Mesendoderm (in vitro differentiated cells): ENCODE measurements around the gene ATP13A4.

Source experiments
- DNase-seq: peaks from one replicate; pipeline ENCODE4 v3.0.0; 2013
- H2AK5ac ChIP-seq: 2 replicates; pipeline ENCODE4 v1.6.1; 2013; ENCODE audit warnings: low read length, inconsistent platforms
- H2BK120ac ChIP-seq: 2 replicates; pipeline ENCODE4 v1.6.1; 2013; ENCODE audit warnings: low read depth, mild to moderate bottlenecking, low read length, moderate library complexity, mixed read lengths
- H2BK15ac ChIP-seq: replicated peaks from 2 replicates; pipeline ENCODE4 v1.6.1; 2013; ENCODE audit warnings: low read depth, mild to moderate bottlenecking, moderate library complexity
- H2BK5ac ChIP-seq: 2 replicates; pipeline ENCODE4 v1.6.1; 2013; ENCODE audit warnings: low read length, inconsistent platforms
- H3K18ac ChIP-seq: 2 replicates; pipeline ENCODE4 v1.6.1; 2013; ENCODE audit warnings: mild to moderate bottlenecking, low read length, mixed read lengths
- H3K23ac ChIP-seq: one replicate; pipeline ENCODE4 v1.6.1; 2013; ENCODE audit warnings: low read length
- H3K27ac ChIP-seq: 2 replicates; pipeline ENCODE4 v1.5.1; 2013; ENCODE audit warnings: low read depth, mild to moderate bottlenecking, inconsistent platforms, low read length, moderate library complexity
- H3K27me3 ChIP-seq: 2 replicates; pipeline ENCODE4 v1.6.1; 2013; ENCODE audit warnings: low read length, control low read depth, mild to moderate bottlenecking, inconsistent platforms; ENCODE audit not compliant: insufficient read depth, poor library complexity
- H3K36me3 ChIP-seq: 2 replicates; pipeline ENCODE4 v1.6.1; 2013; ENCODE audit warnings: low read length, inconsistent platforms; ENCODE audit not compliant: control insufficient read depth, insufficient read depth
- H3K4ac ChIP-seq: one replicate; pipeline ENCODE4 v1.6.1; 2013; ENCODE audit warnings: low read depth, mild to moderate bottlenecking, low read length, moderate library complexity
- H3K4me1 ChIP-seq: 2 replicates; pipeline ENCODE4 v1.6.1; 2013; ENCODE audit warnings: low read depth, low read length, inconsistent platforms; ENCODE audit not compliant: control insufficient read depth
- H3K4me2 ChIP-seq: 2 replicates; pipeline ENCODE4 v1.6.1; 2013; ENCODE audit warnings: low read length
- H3K4me3 ChIP-seq: 2 replicates; pipeline ENCODE4 v1.5.1; 2013; ENCODE audit warnings: mild to moderate bottlenecking, low read length
- H3K56ac ChIP-seq: one replicate; pipeline ENCODE4 v1.6.1; 2013; ENCODE audit warnings: low read length
- H3K79me1 ChIP-seq: 2 replicates; pipeline ENCODE4 v1.6.1; 2013; ENCODE audit warnings: low read length, inconsistent platforms
- H3K79me2 ChIP-seq: 2 replicates; pipeline ENCODE4 v1.6.1; 2013; ENCODE audit warnings: mild to moderate bottlenecking, low read length; ENCODE audit not compliant: control insufficient read depth, insufficient read depth
- H3K9ac ChIP-seq: 2 replicates; pipeline ENCODE4 v1.6.1; 2013; ENCODE audit warnings: low read length, inconsistent platforms
- H4K5ac ChIP-seq: one replicate; pipeline ENCODE4 v1.6.1; 2013; ENCODE audit warnings: low read length
- H4K8ac ChIP-seq: one replicate; pipeline ENCODE4 v1.6.1; 2013; ENCODE audit warnings: low read depth, mild to moderate bottlenecking, control low read depth, low read length, moderate library complexity
- WGBS: extraction: QIAGEN DNeasy Blood & Tissue Kit; methylation state at CpG from one replicate; pipeline ENCODE4 v1.1.7; 2013; ENCODE audit warnings: low lambda C conversion rate, missing lambda C conversion rate; ENCODE audit not compliant: insufficient coverage; ENCODE audit errors: extremely low coverage; 5-methylcytosine and 5-hydroxymethylcytosine counted together

Gene ATP13A4

GRCh38 chr3:193586526-193586925, 31.8 kb upstream of the ATP13A4 start:
- H3K36me3 ChIP-seq, result no peaks in the 10 kb centered on the region
- H2BK15ac ChIP-seq, result no peak overlapping the region
- H3K27ac ChIP-seq, result no peak overlapping the region
- no peaks in the 10 kb centered on the region for H3K79me1 ChIP-seq
- no peak overlapping the region for H4K5ac ChIP-seq
- no peak overlapping the region for H2AK5ac ChIP-seq
- H3K9ac ChIP-seq, result no peak overlapping the region
- H3K79me2 ChIP-seq, result no peaks in the 10 kb centered on the region
- H3K27me3 ChIP-seq, result no peaks in the 10 kb centered on the region
- no peak overlapping the region for H3K23ac ChIP-seq
- H2BK5ac ChIP-seq, result no peak overlapping the region
- no peak overlapping the region for H3K56ac ChIP-seq
- H3K4me3 ChIP-seq, result no peak overlapping the region
- no peak overlapping the region for H3K18ac ChIP-seq
- H3K4me2 ChIP-seq, result no peak overlapping the region
- no peak overlapping the region for H4K8ac ChIP-seq
- no peaks in the 10 kb centered on the region for H3K4me1 ChIP-seq
- DNase-seq, result no peak
- H3K4ac ChIP-seq, result no peak overlapping the region
- H2BK120ac ChIP-seq, result no peak overlapping the region

DNA sequence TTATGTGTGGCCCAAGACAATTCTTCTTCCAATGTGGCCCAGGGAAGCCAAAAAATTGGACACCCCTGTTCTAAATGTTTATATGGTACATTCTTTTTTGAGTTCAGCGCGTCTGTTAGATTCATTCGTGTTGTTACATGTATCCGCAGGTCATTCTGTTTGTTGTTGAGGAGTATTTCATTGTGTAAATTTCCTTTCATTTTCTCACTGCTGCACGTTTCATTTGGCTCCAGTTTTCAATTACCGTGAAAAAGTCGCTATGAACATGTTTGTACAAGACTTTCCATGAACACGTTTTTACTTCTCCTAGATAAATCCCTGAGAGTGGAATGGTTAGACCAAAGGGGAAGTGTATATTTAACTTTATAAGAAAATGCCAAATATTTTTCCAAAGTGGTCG, 30.8 kb upstream of the ATP13A4 start:
- Histone ChIP-seq H3K27ac (no peak overlapping the region), H2AK5ac (no peak overlapping the region), H3K23ac (no peak overlapping the region), H4K5ac (no peak overlapping the region), H3K4me1 (no peaks in the 10 kb centered on the region), H3K4me2 (no peak overlapping the region), H3K79me2 (no peaks in the 10 kb centered on the region), H2BK15ac (no peak overlapping the region), H3K4me3 (no peak overlapping the region), H3K9ac (no peak overlapping the region), H3K18ac (no peak overlapping the region), H4K8ac (no peak overlapping the region), H3K79me1 (no peaks in the 10 kb centered on the region), H2BK120ac (no peak overlapping the region), H3K56ac (no peak overlapping the region), H3K36me3 (no peaks in the 10 kb centered on the region), H2BK5ac (no peak overlapping the region), H3K27me3 (no peaks in the 10 kb centered on the region), H3K4ac (no peak overlapping the region)
- no CpG with 5 or more reads among the region's 9 CpGs for WGBS
- DNase-seq, result no peak

DNA sequence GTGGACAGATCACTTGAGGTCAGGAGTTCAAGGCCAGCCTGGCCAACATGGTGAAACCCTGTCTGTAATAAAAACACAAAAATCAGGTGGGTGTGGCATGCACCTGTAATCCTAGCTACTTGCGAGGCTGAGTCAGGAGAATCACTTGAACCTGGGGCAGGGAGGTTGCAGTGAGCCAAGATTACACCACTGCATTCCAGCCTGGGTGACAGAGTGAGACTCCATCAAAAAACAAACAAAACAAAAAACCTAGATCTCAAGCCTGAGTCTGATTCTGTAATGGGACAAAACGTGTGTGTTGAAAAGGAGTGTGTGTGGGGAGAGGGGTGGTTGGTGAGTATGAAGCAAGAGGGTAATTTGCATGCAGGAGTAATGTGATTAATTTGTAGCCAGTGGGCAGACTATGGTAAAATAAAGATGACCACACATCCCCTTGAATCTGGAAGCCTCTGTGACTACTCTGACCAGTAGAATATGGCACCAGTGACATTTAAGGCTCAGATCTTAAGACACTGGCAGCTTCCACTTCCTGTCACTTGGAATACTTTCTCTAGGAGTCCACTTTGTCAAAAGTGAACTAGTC, 19.9 kb upstream of the ATP13A4 start:
- no peak overlapping the region for H3K4me2 ChIP-seq
- H3K79me1 ChIP-seq, result no peaks in the 10 kb centered on the region
- H3K4me1 ChIP-seq, result no peaks in the 10 kb centered on the region
- H4K8ac ChIP-seq, result no peak overlapping the region
- H2BK120ac ChIP-seq, result no peak overlapping the region
- H3K18ac ChIP-seq, result no peak overlapping the region
- no peak overlapping the region for H3K4me3 ChIP-seq
- no peak overlapping the region for H2BK5ac ChIP-seq
- H3K27me3 ChIP-seq, result no peaks in the 10 kb centered on the region
- no peak overlapping the region for H3K56ac ChIP-seq
- no peak overlapping the region for H3K23ac ChIP-seq
- H3K27ac ChIP-seq, result no peak overlapping the region
- DNase-seq, result no peak
- H3K4ac ChIP-seq, result no peak overlapping the region
- H3K9ac ChIP-seq, result no peak overlapping the region
- no peak overlapping the region for H2AK5ac ChIP-seq
- no peaks in the 10 kb centered on the region for H3K36me3 ChIP-seq
- H2BK15ac ChIP-seq, result no peak overlapping the region
- no peak overlapping the region for H4K5ac ChIP-seq
- H3K79me2 ChIP-seq, result no peaks in the 10 kb centered on the region
- 100% methylated on average over 1 of the region's 2 CpGs for WGBS

DNA sequence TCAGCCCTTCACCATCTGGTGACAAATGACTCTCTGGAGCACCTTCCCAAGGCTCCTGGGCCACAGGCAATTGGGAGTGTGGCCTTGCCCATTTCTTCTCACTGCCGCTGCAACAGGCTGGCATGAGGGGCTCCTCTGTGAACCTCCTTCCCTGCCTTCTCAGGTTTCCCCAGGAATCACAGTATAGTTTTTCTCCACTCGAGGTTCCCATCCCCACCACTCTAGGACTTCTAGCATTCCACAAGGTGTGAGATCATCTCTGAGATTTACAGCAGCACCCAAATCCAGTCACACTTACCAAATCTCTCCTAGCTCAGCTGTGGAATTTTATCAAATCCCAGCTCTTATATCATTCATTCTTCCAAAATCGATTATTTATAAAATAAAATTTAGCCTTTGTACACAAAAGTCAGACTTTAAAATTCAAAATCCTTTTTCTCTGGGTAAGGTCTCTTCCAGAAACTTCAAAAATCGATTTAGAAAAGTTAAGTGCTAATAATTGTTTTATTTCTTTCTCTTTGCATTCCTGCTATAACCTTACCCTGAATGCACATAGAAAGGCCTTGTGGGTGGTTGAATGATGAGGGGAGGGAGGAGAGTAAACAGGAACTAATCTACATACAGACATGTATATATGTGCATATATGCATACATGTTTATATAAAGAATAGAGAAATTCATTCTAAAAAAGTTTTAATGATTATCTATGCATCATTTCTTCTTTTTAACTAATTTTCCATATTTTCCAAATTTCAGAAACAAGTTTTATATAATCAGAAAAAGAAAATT, 18.9 kb upstream of the ATP13A4 start:
- H3K27me3 ChIP-seq, result no peaks in the 10 kb centered on the region
- no peak overlapping the region for H3K23ac ChIP-seq
- no peak overlapping the region for H2AK5ac ChIP-seq
- no peak overlapping the region for H2BK5ac ChIP-seq
- no peak overlapping the region for H3K4ac ChIP-seq
- H3K4me2 ChIP-seq, result no peak overlapping the region
- H4K8ac ChIP-seq, result no peak overlapping the region
- H3K18ac ChIP-seq, result no peak overlapping the region
- no peaks in the 10 kb centered on the region for H3K4me1 ChIP-seq
- H3K9ac ChIP-seq, result no peak overlapping the region
- no peak overlapping the region for H4K5ac ChIP-seq
- 100% methylated on average over 1 of the region's 4 CpGs for WGBS
- H2BK120ac ChIP-seq, result no peak overlapping the region
- H3K56ac ChIP-seq, result no peak overlapping the region
- H3K79me2 ChIP-seq, result no peaks in the 10 kb centered on the region
- H3K27ac ChIP-seq, result no peak overlapping the region
- no peak overlapping the region for H2BK15ac ChIP-seq
- peak; percentile 73 for DNase-seq
- no peaks in the 10 kb centered on the region for H3K36me3 ChIP-seq
- H3K79me1 ChIP-seq, result no peaks in the 10 kb centered on the region
- no peak overlapping the region for H3K4me3 ChIP-seq

- Histone ChIP-seq H3K79me2 (no peaks in the 10 kb centered on the region), H3K79me1 (no peaks in the 10 kb centered on the region), H3K18ac (no peak overlapping the region), H3K56ac (no peak overlapping the region), H2AK5ac (no peak overlapping the region), H4K5ac (no peak overlapping the region), H3K36me3 (no peaks in the 10 kb centered on the region), H4K8ac (no peak overlapping the region), H2BK15ac (no peak overlapping the region), H3K4me2 (no peak overlapping the region), H3K23ac (no peak overlapping the region), H3K4ac (no peak overlapping the region), H3K4me1 (no peaks in the 10 kb centered on the region), H2BK5ac (no peak overlapping the region), H3K27ac (no peak overlapping the region), H2BK120ac (no peak overlapping the region), H3K27me3 (no peaks in the 10 kb centered on the region), H3K4me3 (no peak overlapping the region), H3K9ac (no peak overlapping the region)
- no CpG with 5 or more reads among the region's 10 CpGs for WGBS
- DNase-seq, result peak; percentile 79
Observed at GRCh38 chr3:193572426-193572908, 17.8 kb upstream of the ATP13A4 start.
